HUDEP-2 (cell line): ENCODE results near the gene DRAM1.

Experiments used
- DNase-seq, 76 experiments: peaks; one replicate each; lab custom pipeline; 2025; ENCODE audit not compliant: unreplicated experiment in 76 of 76; lab: John Stamatoyannopoulos, UW

Gene DRAM1

GRCh38 chr12:101968770-101969169, 91.4 kb downstream of the DRAM1 start:
- DNase-seq: peak in 2 of 76 experiments; percentile 2 to 11
